IMR-90 (cell line): ENCODE measurements around the gene PRKAR1B. TPM values are rescaled to one million over a fixed set of nuclear protein-coding genes. Genes with fewer than 3 reads are reported as not detected.

Experiments used
- ATAC-seq: fragments of 200-7000 bp; cut with Tn5 transposase; 2 replicates; pipeline ENCODE4 v1.9.1; 2020; ENCODE audit warnings: low read depth, mild to moderate bottlenecking, moderate library complexity
- BruUV-seq: library from RNA; stranded (reverse); fragments of 400-500 nt; replicated peaks from 2 replicates; lab custom pipeline; 2021; lab: Mats Ljungman, UMichigan
- CTCF ChIA-PET: fragments of 300-600 bp; formaldehyde crosslinking; extraction: SDS; loops from one replicate; lab custom pipeline; 2021; ENCODE audit warnings: antibody characterized with exemption; lab: Yijun Ruan, JAX
- POLR2A ChIA-PET: fragments of 300-600 bp; sonication (Branson Sonifier 250); formaldehyde crosslinking; loops from one replicate; lab custom pipeline; 2022; ENCODE audit warnings: antibody characterized with exemption; ENCODE audit not compliant: unreplicated experiment; lab: Charles Lee
- DNase-seq: peaks from one replicate; pipeline ENCODE4 v3.0.0; 2013
- H2AFZ ChIP-seq: replicated peaks from 2 replicates; pipeline ENCODE3; 2013; ENCODE audit warnings: low read length, mild to moderate bottlenecking; ENCODE audit not compliant: poor library complexity
- H2AK5ac ChIP-seq: 2 replicates; pipeline ENCODE4 v1.6.1; 2013; ENCODE audit warnings: low read depth, low read length, inconsistent platforms
- H2AK9ac ChIP-seq: replicated peaks from 2 replicates; pipeline ENCODE3; 2013; ENCODE audit warnings: mild to moderate bottlenecking, low read depth, low read length, moderate library complexity; ENCODE audit not compliant: poor library complexity
- H2BK120ac ChIP-seq: 2 replicates; pipeline ENCODE4 v1.6.1; 2013; ENCODE audit warnings: low read depth, low read length, inconsistent platforms
- H2BK15ac ChIP-seq: 3 replicates; pipeline ENCODE4 v1.6.1; 2013; ENCODE audit warnings: low read depth, low read length, inconsistent platforms
- H2BK20ac ChIP-seq: 2 replicates; pipeline ENCODE4 v1.6.1; 2013; ENCODE audit warnings: low read depth, mild to moderate bottlenecking, inconsistent platforms, low read length, moderate library complexity
- H2BK5ac ChIP-seq: 2 replicates; pipeline ENCODE4 v1.6.1; 2013; ENCODE audit warnings: mild to moderate bottlenecking, low read depth, low read length, inconsistent platforms; ENCODE audit not compliant: poor library complexity, severe bottlenecking
- H3K14ac ChIP-seq: replicated peaks from 2 replicates; pipeline ENCODE4 v1.6.1; 2013; ENCODE audit warnings: low read depth, low read length, inconsistent platforms
- H3K18ac ChIP-seq: 2 replicates; pipeline ENCODE4 v1.6.1; 2013; ENCODE audit warnings: low read depth, low read length, control low read depth
- H3K23ac ChIP-seq: 2 replicates; pipeline ENCODE4 v1.6.1; 2013; ENCODE audit warnings: low read depth, low read length, inconsistent platforms
- H3K27ac ChIP-seq: 2 replicates; pipeline ENCODE4 v1.5.1; 2013; ENCODE audit warnings: mild to moderate bottlenecking, control low read depth, low read length; ENCODE audit not compliant: insufficient read depth
- H3K27me3 ChIP-seq: 2 replicates; pipeline ENCODE4 v1.6.1; 2013; ENCODE audit warnings: low read length; ENCODE audit not compliant: control insufficient read depth, insufficient read depth
- H3K36me3 ChIP-seq: 2 replicates; pipeline ENCODE4 v1.6.1; 2013; ENCODE audit warnings: low read length, mixed read lengths; ENCODE audit not compliant: control insufficient read depth, insufficient read depth
- H3K4ac ChIP-seq: 2 replicates; pipeline ENCODE4 v1.6.1; 2013; ENCODE audit warnings: low read depth, low read length, inconsistent platforms
- H3K4me1 ChIP-seq: 2 replicates; pipeline ENCODE4 v1.6.1; 2013; ENCODE audit warnings: low read length, mixed read lengths; ENCODE audit not compliant: control insufficient read depth, insufficient read depth
- H3K4me2 ChIP-seq: 2 replicates; pipeline ENCODE4 v1.6.1; 2013; ENCODE audit warnings: low read depth, mild to moderate bottlenecking, control low read depth, low read length, moderate library complexity
- H3K4me3 ChIP-seq: 2 replicates; pipeline ENCODE4 v1.5.1; 2013; ENCODE audit warnings: low read depth, mild to moderate bottlenecking, control low read depth, low read length, moderate library complexity; ENCODE audit not compliant: insufficient read depth
- H3K56ac ChIP-seq: 2 replicates; pipeline ENCODE4 v1.6.1; 2013; ENCODE audit warnings: low read length, inconsistent platforms; ENCODE audit not compliant: insufficient read depth; ENCODE audit errors: extremely low read depth
- H3K79me1 ChIP-seq, 2 experiments: 2 replicates each; pipeline ENCODE4 v1.6.1; 2013; ENCODE audit warnings: low read length in 2 of 2, inconsistent platforms in 1 of 2, low read depth in 1 of 2
- H3K9ac ChIP-seq: 2 replicates; pipeline ENCODE4 v1.6.1; 2013; ENCODE audit warnings: low read depth, low read length, control low read depth
- H3K9me1 ChIP-seq: 2 replicates; pipeline ENCODE4 v1.6.1; 2013; ENCODE audit warnings: low read length, inconsistent platforms; ENCODE audit not compliant: insufficient read depth
- H3K9me3 ChIP-seq: 2 replicates; pipeline ENCODE4 v1.6.1; 2013; ENCODE audit warnings: low read length; ENCODE audit not compliant: control insufficient read depth, insufficient read depth
- H4K20me1 ChIP-seq: 2 replicates; pipeline ENCODE4 v1.6.1; 2013; ENCODE audit warnings: low read length, inconsistent platforms; ENCODE audit not compliant: insufficient read depth
- H4K5ac ChIP-seq: 2 replicates; pipeline ENCODE4 v1.6.1; 2013; ENCODE audit warnings: mild to moderate bottlenecking, low read depth, low read length, control low read depth
- H4K8ac ChIP-seq, 2 experiments: 2 replicates each; pipeline ENCODE4 v1.6.1; 2013; ENCODE audit warnings: low read depth in 2 of 2, low read length in 2 of 2, control low read depth in 1 of 2, inconsistent platforms in 1 of 2
- H4K91ac ChIP-seq: 2 replicates; pipeline ENCODE4 v1.6.1; 2013; ENCODE audit warnings: low read depth, low read length, inconsistent platforms; ENCODE audit not compliant: insufficient read depth
- RFX5 ChIP-seq: IDR thresholded peaks from 2 replicates; pipeline ENCODE4 v1.8.0; 2012; ENCODE audit warnings: low read depth, mild to moderate bottlenecking, low read length, moderate library complexity
- WGBS, 2 experiments: methylation state at CpG; one replicate each; pipeline versions ENCODE4 v1.1.5 to v1.1.7; 2013; ENCODE audit warnings: missing lambda C conversion rate in 2 of 2; ENCODE audit not compliant: insufficient read length in 1 of 2; ENCODE audit errors: extremely low coverage in 2 of 2; 5-methylcytosine and 5-hydroxymethylcytosine counted together
- dilution Hi-C: fragments of 300-500 bp; cut with HindIII; formaldehyde crosslinking; loops from one replicate; pipeline ENCODE4 v1.14.3; 2018; ENCODE audit warnings: low sequenced_read_pairs; ENCODE audit not compliant: unreplicated experiment
- in situ Hi-C: fragments of 300-500 bp; cut with MboI; formaldehyde crosslinking; loops from 3 replicates; pipeline ENCODE4 v1.14.3; 2019; ENCODE audit warnings: low sequenced_read_pairs, inconsistent platforms, mixed read lengths
- intact Hi-C: fragments of 100-400 bp; cut with micrococcal nuclease; formaldehyde crosslinking; loops from 2 replicates; pipeline ENCODE4 v1.10.0; 2022
- polyA plus RNA-seq, 3 experiments: library from polyadenylated mRNA; depleted of rRNA; stranded (reverse); fragments of >200 nt; gene quantifications; 2 replicates each; pipeline ENCODE4 v1.2.3, GENCODE V29; 2012; ENCODE audit warnings: low replicate concordance in 1 of 3
- total RNA-seq: library from RNA; depleted of rRNA; stranded (reverse); fragments of >200 nt; gene quantifications from 2 replicates; pipeline ENCODE4 v1.2.3, GENCODE V29; 2012

PRKAR1B gene
- total and polyA plus RNA-seq, 2 of the 4 experiments (the other 2 are of a cell fraction) = 15.2 to 20.2 TPM

GRCh38 chr7:635227-635626 is 91.9 kb downstream of the PRKAR1B start:
- H3K4me1 ChIP-seq = no peaks in the 10 kb centered on the region
- no peak overlapping the region for H2AK5ac ChIP-seq
- H4K8ac ChIP-seq = no peak overlapping the region
- no peak overlapping the region for H3K9ac ChIP-seq
- dilution Hi-C loops (no loop called here), intact Hi-C loops (no loop called here), in situ Hi-C loops (no loop called here)
- no peak overlapping the region for H3K4me2 ChIP-seq
- DNase-seq (no peak), ATAC-seq (no peak)
- H2BK120ac ChIP-seq = no peak overlapping the region
- no peak overlapping the region for H3K56ac ChIP-seq
- H3K27me3 ChIP-seq = no peaks in the 10 kb centered on the region
- H3K23ac ChIP-seq = no peak overlapping the region
- TF ChIP-seq RFX5 = no peak
- no peaks in the 10 kb centered on the region for H3K36me3 ChIP-seq
- H3K14ac ChIP-seq = no peak overlapping the region
- CTCF ChIA-PET = interaction anchor here (1.0 kb wide), 1 partner anchor 302 kb away, joined by 4 read pairs; no protein-coding TSS in a partner anchor
- BruUV-seq = no TSS peak
- H3K4me3 ChIP-seq = no peak overlapping the region
- 87% methylated on average over 3 of the region's 12 CpGs; no CpG with 5 or more reads in 1 of the 2 experiments for WGBS, 2 experiments
- no peak overlapping the region for H2BK20ac ChIP-seq
- H2AFZ ChIP-seq = no peak overlapping the region
- H3K9me3 ChIP-seq = no peaks in the 10 kb centered on the region
- H3K4ac ChIP-seq = no peak overlapping the region
- no peak overlapping the region for H2BK5ac ChIP-seq
- no peak overlapping the region for H2BK15ac ChIP-seq
- POLR2A ChIA-PET = no interaction called here
- no peak overlapping the region for H3K18ac ChIP-seq
- H4K5ac ChIP-seq = no peak overlapping the region
- no peaks in the 10 kb centered on the region for H4K20me1 ChIP-seq
- no peak overlapping the region for H3K27ac ChIP-seq
- H3K79me1 ChIP-seq = no peaks in the 10 kb centered on the region
- no peak overlapping the region for H2AK9ac ChIP-seq
- no peak overlapping the region for H4K91ac ChIP-seq
- no peaks in the 10 kb centered on the region for H3K9me1 ChIP-seq
